GM18873 (cell line): ENCODE data around the gene ERCC5.
A peak's percentile ranks its signal among the peaks of the same experiment; 100 is the strongest.

Source experiments
- ATAC-seq: cut with Tn5 transposase; IDR thresholded peaks from one replicate; pipeline ENCODE4 v1.9.1; 2021; ENCODE audit warnings: mild to moderate bottlenecking, moderate library complexity, moderate number of reproducible peaks; ENCODE audit not compliant: unreplicated experiment, low FRiP score

ERCC5 gene

DNA sequence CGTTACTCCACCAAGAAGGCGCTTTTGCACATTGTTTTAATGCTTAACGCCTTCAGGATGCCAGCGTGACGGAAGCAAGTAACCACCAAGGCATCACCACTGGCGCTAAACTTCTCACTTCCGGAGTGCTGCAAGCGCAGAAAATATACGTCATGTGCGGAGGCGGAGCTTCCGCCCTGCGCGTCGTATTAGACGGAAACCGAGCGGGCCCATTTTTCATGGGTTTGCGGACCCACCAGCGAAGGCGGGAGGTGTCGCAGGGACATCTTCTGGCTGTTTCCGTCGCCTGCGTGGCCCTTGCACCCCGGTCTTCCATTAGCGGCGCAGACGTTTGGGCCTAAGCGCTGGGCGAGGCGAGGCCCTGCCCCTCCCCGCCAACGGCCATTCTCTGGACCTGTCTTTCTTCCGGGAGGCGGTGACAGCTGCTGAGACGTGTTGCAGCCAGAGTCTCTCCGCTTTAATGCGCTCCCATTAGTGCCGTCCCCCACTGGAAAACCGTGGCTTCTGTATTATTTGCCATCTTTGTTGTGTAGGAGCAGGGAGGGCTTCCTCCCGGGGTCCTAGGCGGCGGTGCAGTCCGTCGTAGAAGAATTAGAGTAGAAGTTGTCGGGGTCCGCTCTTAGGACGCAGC is at the start of gene ERCC5:
ERCC5 (plus strand) TSS at position 403 of the 631 bp plus-strand sequence. CDS start 235 bp downstream, outside the sequence.
- peak; percentile 81 for ATAC-seq

DNA sequence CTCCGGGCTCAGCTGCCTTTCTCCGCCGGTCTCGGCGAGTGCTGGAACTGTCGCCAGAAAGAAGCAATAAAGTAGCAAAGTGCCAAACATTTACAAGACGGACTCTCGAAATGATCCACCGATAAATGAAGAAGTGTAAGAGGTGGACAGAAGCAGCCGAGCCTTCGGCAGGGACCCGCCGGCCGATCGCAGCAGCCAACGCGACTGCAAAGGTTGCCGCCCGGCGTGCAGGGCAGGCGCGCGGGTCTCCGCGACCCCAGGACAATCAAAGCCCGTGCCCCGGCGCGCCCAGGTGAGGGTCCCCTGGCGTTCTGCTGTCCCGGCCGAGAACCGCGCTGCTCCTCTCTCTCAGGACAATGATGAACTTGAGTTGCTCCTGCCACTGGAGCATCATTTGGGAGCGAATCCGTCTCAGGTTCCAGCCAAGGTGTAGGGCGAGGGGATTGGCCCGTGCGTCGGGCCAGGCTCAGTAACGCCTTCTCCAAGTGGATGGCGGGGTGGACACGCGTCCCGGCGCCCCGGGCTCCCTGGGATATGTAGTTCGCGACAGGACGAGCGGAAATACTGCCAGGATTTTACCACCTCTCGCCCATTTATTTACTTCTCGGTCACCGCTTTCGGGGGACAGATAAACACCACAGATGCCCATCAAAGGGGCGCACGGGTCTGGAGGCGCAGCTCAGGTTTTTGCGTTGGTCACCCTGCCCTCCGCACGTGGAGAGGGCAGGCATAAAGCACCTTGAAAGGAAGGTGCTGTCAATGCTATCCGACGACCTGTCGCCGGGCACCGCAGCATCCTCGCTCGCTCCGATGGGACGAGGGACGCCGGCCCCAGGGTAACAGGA is 47.0 kb upstream of the ERCC5 start, which contains the start of the genes BIVM and POGLUT2:
BIVM (plus strand) TSS at position 539 of the 845 bp plus-strand sequence. CDS start 8,149 bp downstream, outside the sequence.
POGLUT2 (minus strand) TSS at position 396 of the 845 bp plus-strand sequence; CDS start at position 90, 306 bp downstream.
- ATAC-seq = peak; percentile 86

DNA sequence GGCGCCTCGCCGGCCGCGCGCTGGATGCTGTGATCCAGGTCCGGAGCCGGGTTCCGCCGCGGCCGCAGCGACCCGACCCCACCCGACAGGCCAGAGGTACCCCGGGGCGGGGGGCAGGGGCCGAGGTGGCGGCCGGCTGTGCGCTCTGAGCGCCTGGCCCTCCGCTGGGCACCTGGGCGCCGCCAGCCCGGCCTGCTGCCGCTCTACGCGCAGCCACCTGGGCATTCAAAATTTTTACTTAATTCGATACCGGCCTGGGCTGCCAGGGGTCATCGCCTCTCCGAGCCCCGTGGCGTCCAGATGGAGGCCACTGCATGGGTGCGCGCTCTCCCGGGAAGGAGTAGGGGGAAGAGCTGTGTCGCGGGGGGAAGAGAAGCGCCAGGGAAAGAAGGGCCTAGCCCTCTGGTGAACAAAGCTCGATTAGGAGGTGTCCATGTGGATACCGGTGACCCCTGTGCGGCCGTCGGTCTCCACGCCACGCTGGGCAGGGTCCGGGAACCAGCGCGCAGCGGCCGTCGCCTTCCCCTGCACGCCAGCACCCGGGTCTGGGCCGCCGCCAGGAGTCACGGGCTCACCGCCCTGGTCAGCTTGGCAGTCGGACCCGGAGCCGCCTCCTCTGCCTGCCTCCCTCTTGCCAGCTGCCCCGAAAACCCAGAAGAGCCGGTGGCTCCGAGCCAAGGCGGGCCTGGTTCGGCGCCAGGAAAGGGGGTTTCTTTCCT is 46.2 kb upstream of the ERCC5 start:
- ATAC-seq = peak; percentile 3

DNA sequence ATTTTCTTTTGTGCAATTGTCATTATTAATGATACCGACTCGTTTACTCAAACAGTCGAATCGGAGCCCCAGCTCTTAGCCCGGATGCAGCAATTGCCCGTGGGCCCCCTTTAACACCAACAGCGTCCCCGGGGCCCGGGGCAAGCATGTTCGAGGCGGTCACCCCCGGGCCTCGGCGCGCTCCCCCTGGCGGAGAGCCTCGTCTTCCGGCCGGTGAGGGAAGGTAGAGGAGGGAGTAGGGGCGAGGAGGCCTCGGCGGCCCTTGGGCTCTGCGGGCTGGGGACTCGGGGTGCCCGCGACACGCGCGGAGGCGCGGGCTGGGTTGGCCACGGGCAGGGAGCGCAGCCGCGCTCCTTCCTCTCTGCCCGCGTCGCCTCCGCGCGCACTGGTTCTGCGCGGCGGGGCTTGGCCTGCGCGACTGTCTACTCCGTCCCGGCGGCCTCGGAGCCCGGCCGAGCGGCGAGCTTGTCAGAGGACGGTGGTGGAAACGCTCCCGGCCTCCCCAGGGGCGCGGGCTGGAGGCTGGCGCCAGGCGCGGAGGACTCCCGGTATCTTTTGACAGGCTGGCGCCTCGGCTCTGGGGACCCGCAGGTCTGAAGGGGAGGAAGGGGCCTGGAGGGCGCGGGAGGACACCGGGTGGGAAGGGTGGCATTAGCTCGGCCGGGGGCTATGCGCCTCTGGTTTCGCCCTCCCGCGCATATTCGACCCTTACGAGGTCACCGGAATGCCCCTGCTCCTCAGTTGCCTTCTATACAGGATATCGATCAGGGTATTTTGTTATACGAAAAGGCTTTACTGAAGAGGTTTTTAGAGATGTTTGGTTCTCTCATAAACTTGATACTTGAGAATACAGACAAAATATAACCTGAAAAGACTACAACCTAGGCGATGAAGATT is 45.4 kb upstream of the ERCC5 start:
- peak; percentile 75 for ATAC-seq

DNA sequence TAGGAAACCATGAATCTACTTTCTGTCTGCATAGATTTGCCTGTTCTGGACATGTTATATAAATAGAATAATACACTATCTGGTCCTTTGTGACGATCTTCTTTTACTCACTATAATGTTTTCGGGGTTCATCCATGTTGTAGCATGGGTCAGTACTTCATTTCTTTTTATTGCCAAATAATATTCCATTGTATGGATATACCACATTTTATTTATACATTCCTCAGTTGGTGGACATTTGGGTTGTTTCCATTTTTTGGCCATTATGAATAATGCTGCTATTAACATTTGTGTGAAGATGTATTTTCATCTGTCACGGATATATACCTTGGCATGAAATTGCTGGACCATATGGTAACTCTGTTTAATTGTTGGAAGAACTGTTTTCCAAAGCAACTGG is 40.2 kb upstream of the ERCC5 start:
- ATAC-seq = no peak

DNA sequence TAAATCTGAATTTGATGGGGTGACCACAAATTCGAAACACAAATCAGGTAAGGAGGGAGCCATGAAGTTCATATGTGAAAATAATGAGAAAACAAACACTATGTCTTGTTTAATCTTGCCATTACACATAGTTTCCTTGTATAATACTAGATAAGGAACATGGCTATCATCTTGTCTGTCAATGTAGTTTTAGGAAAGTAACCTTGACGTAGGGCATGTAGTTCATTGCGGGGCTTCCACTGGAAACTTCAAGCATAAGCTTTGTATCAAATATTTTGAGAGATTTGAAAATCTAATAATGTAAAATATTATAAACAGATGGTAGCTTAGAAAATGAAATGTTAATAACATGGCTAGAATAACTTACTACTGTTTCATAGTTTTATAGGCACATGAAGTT is 38.1 kb upstream of the ERCC5 start:
- no peak for ATAC-seq

DNA sequence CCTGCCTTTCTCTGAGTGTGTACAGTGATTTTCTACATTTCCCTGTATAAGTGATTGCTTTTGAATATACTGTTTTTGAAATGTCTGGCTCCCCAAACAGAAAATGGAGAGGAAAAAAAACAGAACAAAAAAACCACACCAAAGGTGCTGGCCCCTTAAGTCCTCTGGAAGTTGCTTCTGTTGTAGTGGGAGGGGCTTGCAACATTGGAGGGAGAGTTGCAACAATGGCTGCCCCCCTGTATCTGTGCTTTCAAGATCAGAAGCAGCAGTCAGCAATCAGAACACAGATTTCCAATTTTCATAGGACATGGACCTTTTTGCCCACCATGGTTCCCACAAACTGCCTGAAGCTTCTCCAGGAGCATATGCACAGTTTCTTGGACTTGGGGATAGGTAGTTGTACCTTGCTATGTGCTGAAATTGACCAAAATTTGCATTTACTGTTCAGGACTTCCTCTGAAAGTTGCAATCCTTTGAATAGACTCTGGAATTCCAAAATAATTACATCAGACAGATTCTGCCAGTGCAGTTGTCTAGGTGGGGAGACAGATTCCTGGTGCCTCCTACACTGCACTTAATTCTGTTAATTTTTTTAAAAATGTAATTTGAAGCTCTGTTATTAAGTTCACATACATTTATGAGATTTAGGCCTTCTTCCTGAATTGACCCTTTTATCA is 33.1 kb upstream of the ERCC5 start:
- no peak for ATAC-seq

DNA sequence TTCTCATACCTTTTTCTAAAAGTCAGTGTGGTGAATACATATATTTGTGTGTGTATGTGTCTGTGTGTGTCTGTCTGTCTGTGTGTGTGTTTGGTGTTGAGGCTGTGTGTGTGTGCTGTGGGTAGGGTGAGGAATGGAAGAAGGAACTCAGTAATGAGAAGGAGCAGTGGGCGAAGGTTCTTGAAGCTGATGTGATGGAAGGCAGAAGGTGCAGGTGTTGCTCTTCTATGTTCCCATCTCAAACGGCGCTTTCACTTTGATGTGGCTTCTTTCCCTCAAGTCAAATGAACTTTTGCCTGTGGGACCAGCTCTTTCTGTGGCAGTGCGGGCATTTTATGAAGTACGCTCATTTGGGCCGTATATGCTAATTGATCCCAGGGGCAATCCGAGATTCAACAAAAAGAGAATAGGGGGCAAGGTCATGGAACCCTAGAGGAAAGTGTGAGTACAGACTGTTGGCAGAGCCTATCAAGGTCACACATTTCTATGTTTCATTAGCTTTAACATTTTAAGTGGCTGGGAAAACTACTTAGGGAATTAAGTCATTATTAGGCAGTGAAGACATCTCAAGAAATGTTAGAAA is 31.7 kb upstream of the ERCC5 start:
- ATAC-seq = no peak

DNA sequence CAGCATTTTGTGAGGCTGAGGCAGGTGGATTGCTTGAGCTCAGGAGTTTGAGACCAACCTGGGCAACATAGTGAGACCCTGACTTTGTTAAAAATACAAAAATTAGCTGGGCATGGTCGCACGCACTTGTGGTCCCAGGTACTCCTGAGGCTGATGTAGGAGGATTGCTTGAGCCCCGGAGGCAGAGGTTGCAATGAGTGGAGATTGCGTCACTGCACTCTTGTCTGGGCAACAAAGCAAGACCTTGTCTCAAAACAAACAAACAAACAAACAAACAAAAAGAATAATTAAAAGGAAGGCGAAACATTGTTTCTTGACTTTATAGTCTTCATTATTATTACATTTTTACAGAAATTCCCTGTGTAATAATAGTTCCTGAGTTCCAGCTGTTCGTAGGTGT is 31.0 kb upstream of the ERCC5 start:
- ATAC-seq = no peak

DNA sequence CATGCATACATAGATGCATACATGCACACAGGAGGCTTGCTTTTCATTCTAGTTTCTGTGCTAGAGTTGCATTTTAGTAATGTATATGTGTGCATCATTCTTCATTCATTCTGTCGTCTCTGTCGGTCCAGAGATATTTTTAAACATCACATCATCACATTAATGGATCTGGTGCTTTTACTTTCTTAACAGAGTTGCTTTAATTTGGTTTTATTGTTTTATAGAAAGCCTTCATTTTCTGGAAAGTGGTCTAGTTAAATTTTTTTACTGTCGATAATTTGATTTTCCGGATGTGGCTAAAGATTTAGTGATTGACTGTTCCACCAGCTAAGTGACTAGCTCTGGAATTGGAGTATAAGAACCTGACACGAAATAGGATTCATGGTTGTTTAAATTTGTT is 30.0 kb upstream of the ERCC5 start:
- no peak for ATAC-seq

DNA sequence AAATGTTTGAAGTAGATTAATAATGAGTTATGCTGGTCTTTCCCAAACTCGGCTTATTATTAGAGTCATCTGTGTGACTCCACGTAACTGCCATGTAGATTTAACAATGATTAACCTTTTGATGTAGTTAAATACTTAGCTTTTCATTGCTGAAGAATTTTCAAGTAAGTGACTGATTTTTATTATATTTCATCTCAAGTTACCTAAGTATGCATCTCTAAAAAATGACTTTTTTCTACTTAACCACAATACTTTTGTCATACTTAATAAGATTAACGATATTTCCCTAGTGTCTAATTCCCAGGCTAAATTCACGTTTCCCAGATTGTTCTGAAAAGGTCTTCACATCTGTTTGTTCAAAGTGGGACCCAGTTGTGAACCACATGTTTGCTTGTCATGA is 29.1 kb upstream of the ERCC5 start:
- ATAC-seq = no peak

DNA sequence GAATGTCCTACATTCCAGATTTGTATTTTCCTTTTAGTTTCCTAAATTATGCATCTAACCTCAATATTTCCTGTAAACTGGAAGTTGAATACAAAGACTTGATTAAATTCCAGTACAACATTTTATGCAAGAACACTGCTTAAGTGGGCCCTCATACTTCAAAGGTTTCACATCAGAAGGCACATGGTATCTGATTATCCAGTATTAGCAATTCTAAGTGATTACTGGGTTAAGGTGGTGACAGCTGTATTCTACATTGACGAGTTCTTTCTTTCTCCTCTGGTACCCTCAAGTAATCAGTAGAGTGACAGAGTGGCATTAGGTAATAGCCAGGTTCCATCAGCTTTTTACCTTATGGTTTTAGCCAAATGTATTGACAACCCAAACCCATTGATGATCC is 28.6 kb upstream of the ERCC5 start:
- no peak for ATAC-seq

DNA sequence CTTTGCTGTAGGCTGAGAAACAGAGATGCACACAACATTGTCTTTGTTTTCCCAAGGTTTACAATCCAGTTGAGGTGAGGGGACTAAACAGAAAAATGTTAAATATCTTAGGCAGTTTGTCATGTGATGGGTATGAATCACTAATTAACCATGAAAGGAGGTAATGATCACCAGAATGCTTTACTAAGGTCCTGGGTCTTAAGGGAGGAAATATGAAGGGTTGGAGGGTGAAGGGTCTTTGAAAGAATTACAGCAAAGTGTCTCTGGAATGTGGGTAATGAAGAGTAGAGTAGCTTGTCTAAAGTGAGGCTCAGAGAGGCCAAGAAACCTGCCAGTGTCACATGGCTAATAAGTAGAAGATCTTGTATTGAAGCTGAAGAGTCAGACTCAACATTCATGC is 27.9 kb upstream of the ERCC5 start:
- ATAC-seq = no peak

DNA sequence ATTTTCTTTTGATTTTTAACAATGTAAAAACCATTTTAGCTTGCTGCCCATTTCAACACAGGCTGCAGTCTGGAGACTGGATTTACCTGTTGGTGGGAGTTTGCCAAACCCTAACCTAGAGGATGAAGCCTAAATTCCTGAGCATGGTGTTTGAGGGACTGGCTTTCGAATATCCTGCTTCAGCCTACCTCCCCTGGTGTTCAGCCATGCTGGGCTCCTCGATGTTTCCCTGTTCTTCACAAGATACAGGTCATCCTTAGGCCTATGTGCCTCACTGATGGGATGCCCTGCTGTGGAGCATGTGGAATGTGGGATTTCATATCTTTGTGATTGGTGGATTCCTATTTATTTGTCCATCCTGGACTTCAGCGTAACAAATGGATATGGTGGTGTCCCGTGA is 20.4 kb upstream of the ERCC5 start:
- ATAC-seq = no peak

DNA sequence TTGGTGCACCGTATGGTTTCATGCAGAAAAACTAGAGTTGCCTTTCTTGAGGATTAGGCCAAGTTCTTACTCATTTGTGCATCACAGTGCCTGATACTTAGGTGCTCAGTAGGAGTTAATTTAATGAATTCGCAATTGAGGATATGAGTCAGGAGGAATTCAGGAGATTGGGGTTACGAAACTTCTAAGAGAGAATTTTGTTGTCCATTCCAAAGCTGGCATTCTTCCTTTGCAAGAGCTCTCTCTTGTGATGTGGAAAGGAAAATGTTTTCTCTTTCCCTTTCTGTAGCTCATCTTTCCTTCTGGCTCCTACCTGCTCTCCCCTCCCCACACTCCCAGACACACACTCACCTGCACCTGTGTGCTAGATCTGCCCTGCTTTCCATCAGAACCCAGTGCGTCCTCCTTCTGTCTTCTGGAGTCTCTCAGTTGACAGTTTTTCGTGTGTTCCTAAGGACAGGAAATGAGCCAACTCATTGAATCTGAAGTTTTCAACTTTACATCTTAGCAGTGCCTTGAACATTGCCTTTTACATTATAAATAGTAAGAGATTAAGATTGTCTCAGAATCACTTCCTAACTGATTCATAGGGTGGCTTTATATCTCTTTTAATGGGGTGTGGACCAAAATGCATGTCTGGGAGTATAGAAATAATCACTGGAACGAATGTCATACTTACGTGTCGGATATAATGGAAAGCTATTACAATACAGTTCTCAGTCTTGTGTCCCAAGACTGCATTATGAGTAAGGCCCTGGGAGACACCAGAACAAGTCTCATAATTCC is 19.7 kb upstream of the ERCC5 start:
- ATAC-seq = no peak

DNA sequence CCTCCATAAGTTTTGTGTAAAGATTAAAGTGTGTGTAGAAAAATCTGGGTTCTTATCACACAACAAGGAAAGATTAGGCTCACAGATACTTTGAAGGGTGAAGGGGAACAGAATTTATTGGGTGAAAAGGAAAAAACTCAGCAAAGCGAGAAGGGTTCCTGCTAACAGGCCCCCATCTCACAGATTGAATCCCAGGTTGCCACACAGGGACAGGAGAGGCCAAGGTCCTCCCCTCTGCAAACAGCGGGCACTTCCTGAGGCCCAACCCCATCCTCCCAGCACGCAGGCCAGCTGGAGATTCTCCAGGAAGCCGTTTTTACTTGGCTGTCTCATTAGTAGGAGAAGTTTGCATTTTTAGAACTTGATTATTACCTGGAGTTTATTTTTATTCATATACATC is 15.2 kb upstream of the ERCC5 start:
- ATAC-seq = no peak

DNA sequence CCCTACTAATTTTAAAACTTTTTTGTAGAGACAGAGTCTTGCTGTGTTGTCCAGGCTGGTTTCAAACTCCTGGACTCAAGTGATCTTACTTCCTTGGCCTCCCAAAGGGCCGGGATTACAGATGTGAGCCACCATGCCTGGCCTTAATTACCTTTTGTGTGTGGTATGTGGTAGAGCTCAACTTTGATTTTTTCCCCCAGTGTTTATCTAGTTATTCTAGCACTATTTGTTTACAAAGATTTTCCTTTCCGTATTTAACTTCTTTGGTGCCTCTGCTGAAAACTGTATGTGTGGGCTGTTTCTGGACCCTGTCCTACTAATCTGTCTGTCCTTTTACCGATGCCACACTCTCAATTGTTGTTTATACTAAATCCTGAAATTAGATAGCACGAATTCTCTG is 9.4 kb upstream of the ERCC5 start:
- no peak for ATAC-seq

DNA sequence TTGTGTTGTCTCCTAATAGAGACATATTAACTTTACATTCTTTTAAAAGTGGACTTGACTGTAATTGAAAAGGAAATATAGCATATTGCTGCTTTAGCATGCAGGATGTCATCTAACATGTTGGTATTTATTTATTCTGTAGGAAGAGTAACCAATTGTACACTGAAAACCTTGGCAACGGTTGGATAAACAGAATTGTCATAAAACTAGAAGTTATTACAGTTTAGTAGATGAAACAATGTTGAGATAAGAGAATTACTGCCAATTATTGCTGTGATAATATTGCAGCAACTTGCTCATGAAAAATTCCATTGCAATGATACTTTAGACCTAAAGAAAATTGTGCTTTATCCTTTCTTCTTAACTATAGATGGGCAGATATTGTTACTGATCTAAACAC is 7.6 kb upstream of the ERCC5 start:
- ATAC-seq = no peak
